SU-DHL-6 (cell line): ENCODE results near the gene EIF4A2.

Experiments used
- H2AFZ ChIP-seq: fragments of 200-600 bp; sonication (generic); 2 replicates; pipeline ENCODE4 v1.6.1; 2014; ENCODE audit warnings: low read depth, mild to moderate bottlenecking, moderate library complexity, mixed read lengths, antibody characterized with exemption, low read length; ENCODE audit not compliant: severe bottlenecking
- H3F3A ChIP-seq: fragments of 200-600 bp; shearing (Covaris generic); 2 replicates; pipeline ENCODE4 v1.6.0; 2016; ENCODE audit warnings: antibody characterized with exemption, mild to moderate bottlenecking; ENCODE audit not compliant: insufficient read depth
- H3K27ac ChIP-seq: fragments of 200-600 bp; sonication (generic); 2 replicates; pipeline ENCODE4 v1.5.1; 2016; ENCODE audit warnings: low read depth, mild to moderate bottlenecking, low read length, moderate library complexity, mixed read lengths
- H3K27me3 ChIP-seq: fragments of 200-600 bp; sonication (generic), shearing (Covaris generic); 2 replicates; pipeline ENCODE4 v1.6.0; 2014; ENCODE audit warnings: mild to moderate bottlenecking, low read length
- H3K36me3 ChIP-seq: fragments of 200-600 bp; sonication (generic); 2 replicates; pipeline ENCODE4 v1.6.1; 2014; ENCODE audit warnings: mild to moderate bottlenecking, low read length, mixed read lengths
- H3K4me2 ChIP-seq: fragments of 300-600, 200-600 bp; shearing (Covaris generic), sonication (generic); 2 replicates; pipeline ENCODE4 v1.6.0; 2014; ENCODE audit warnings: low read length, low read depth, mild to moderate bottlenecking; ENCODE audit not compliant: poor library complexity, severe bottlenecking
- H3K4me3 ChIP-seq: fragments of 200-600 bp; sonication (generic); 2 replicates; pipeline ENCODE4 v1.5.1; 2014; ENCODE audit warnings: antibody characterized with exemption, low read length, mild to moderate bottlenecking, mixed read lengths; ENCODE audit not compliant: insufficient read depth, poor library complexity, severe bottlenecking
- H3K79me2 ChIP-seq: fragments of 200-600 bp; sonication (generic); 2 replicates; pipeline ENCODE4 v1.6.1; 2014; ENCODE audit warnings: mild to moderate bottlenecking, low read length, moderate library complexity; ENCODE audit not compliant: insufficient read depth
- H3K9ac ChIP-seq: fragments of 200-600 bp; sonication (generic); 2 replicates; pipeline ENCODE4 v1.7.0; 2014; ENCODE audit warnings: mild to moderate bottlenecking, low read length
- H3K9me2 ChIP-seq: fragments of 200-600 bp; sonication (generic); replicated peaks from 2 replicates; pipeline ENCODE4 v1.6.1; 2014; ENCODE audit warnings: low read length; ENCODE audit not compliant: insufficient read depth
- H3K9me3 ChIP-seq: fragments of 200-600 bp; sonication (generic); 2 replicates; pipeline ENCODE4 v1.6.1; 2014; ENCODE audit warnings: low read length, mixed read lengths; ENCODE audit not compliant: insufficient read depth
- H4K20me1 ChIP-seq: fragments of 200-600 bp; sonication (generic); 2 replicates; pipeline ENCODE4 v1.6.1; 2014; ENCODE audit warnings: low read depth, mild to moderate bottlenecking, antibody characterized with exemption, low read length, moderate library complexity, mixed read lengths
- CTCF ChIP-seq: fragments of 200-600 bp; sonication (generic); IDR thresholded peaks from one replicate; pipeline ENCODE4 v1.5.1; 2017; ENCODE audit warnings: antibody characterized with exemption, mild to moderate bottlenecking, low read length, moderate library complexity; ENCODE audit not compliant: insufficient read depth, poor library complexity, severe bottlenecking
- EZH2phosphoT487 ChIP-seq: fragments of 200-600 bp; sonication (generic), shearing (Covaris generic); conservative IDR thresholded peaks from 2 replicates; pipeline ENCODE4 v1.6.1; 2018; ENCODE audit warnings: mild to moderate bottlenecking, antibody characterized with exemption, low read length, moderate library complexity, mixed read lengths

Gene EIF4A2

GRCh38 chr3:186783058-186783730 lies at the start of gene EIF4A2:
Gene EIF4A2, plus strand, starts transcription at chr3:186783577. Its CDS starts 34 bp downstream, at chr3:186783611.
- peaks cover 64% of the 10 kb centered on the region for H3F3A ChIP-seq

GRCh38 chr3:186742618-186743380 lies 40.6 kb upstream of the EIF4A2 start:
- H3K9ac ChIP-seq = no peak overlapping the region
- no peaks in the 10 kb centered on the region for H3K27me3 ChIP-seq
- H3K79me2 ChIP-seq = no peaks in the 10 kb centered on the region
- H3K9me2 ChIP-seq = no peaks in the 10 kb centered on the region
- no peak overlapping the region for H3K4me3 ChIP-seq
- H3K4me2 ChIP-seq = no peak overlapping the region
- no peak overlapping the region for H2AFZ ChIP-seq
- no peak for TF ChIP-seq EZH2phosphoT487
- TF ChIP-seq CTCF = no peak
- no peak overlapping the region for H3K27ac ChIP-seq
- H3K36me3 ChIP-seq = no peaks in the 10 kb centered on the region
- H3K9me3 ChIP-seq = no peaks in the 10 kb centered on the region
- no peaks in the 10 kb centered on the region for H4K20me1 ChIP-seq
- H3F3A ChIP-seq = no peaks in the 10 kb centered on the region

More at GRCh38 chr3:186783058-186783730, at the start of gene EIF4A2:
- peak within 1 kb of the TSS; percentile 83 for H3K4me2 ChIP-seq
- peaks cover 42% of the 10 kb centered on the region for H3K79me2 ChIP-seq
- H3K27ac ChIP-seq = peak within 1 kb of the TSS; percentile 98
- peaks cover 47% of the 10 kb centered on the region for H3K36me3 ChIP-seq
- H3K9me2 ChIP-seq = no peaks in the 10 kb centered on the region
- H2AFZ ChIP-seq = peak within 1 kb of the TSS; percentile 91
- H4K20me1 ChIP-seq = peaks cover 36% of the 10 kb centered on the region
- H3K4me3 ChIP-seq = peak within 1 kb of the TSS; percentile 100
- no peaks in the 10 kb centered on the region for H3K27me3 ChIP-seq
- H3K9ac ChIP-seq = peak within 1 kb of the TSS; percentile 100
- no peaks in the 10 kb centered on the region for H3K9me3 ChIP-seq
- TF ChIP-seq EZH2phosphoT487 = no peak
- TF ChIP-seq CTCF = no peak

- no peaks in the 10 kb centered on the region for H3F3A ChIP-seq
- no peak overlapping the region for H2AFZ ChIP-seq
- TF ChIP-seq CTCF = no peak
- TF ChIP-seq EZH2phosphoT487 = no peak
- H3K9ac ChIP-seq = no peak overlapping the region
- no peak overlapping the region for H3K4me2 ChIP-seq
- no peak overlapping the region for H3K4me3 ChIP-seq
- no peaks in the 10 kb centered on the region for H3K9me3 ChIP-seq
- H3K27me3 ChIP-seq = no peaks in the 10 kb centered on the region
- H3K79me2 ChIP-seq = no peaks in the 10 kb centered on the region
- H3K9me2 ChIP-seq = no peaks in the 10 kb centered on the region
- no peaks in the 10 kb centered on the region for H4K20me1 ChIP-seq
- H3K36me3 ChIP-seq = no peaks in the 10 kb centered on the region
- no peak overlapping the region for H3K27ac ChIP-seq
Observed at GRCh38 chr3:186743666-186744065, 39.7 kb upstream of the EIF4A2 start.
